H4 (cell line): ENCODE results near the gene NR1D1. TPM values are rescaled to one million over a fixed set of nuclear protein-coding genes. Genes with fewer than 3 reads are reported as not detected.

Experiments used
- DNase-seq: peaks from one replicate; pipeline ENCODE4 v3.0.0-alpha.2; 2015; ENCODE audit warnings: low spot score
- total RNA-seq: library from RNA; depleted of rRNA; stranded (reverse); fragments of >200 nt; shearing (Covaris generic); gene quantifications from 2 replicates; pipeline ENCODE4 v1.2.3, GENCODE V29; 2014; rRNA removed

NR1D1 gene
- total RNA-seq, 1 experiment from 2014 or later, result 2.2 TPM

DNA sequence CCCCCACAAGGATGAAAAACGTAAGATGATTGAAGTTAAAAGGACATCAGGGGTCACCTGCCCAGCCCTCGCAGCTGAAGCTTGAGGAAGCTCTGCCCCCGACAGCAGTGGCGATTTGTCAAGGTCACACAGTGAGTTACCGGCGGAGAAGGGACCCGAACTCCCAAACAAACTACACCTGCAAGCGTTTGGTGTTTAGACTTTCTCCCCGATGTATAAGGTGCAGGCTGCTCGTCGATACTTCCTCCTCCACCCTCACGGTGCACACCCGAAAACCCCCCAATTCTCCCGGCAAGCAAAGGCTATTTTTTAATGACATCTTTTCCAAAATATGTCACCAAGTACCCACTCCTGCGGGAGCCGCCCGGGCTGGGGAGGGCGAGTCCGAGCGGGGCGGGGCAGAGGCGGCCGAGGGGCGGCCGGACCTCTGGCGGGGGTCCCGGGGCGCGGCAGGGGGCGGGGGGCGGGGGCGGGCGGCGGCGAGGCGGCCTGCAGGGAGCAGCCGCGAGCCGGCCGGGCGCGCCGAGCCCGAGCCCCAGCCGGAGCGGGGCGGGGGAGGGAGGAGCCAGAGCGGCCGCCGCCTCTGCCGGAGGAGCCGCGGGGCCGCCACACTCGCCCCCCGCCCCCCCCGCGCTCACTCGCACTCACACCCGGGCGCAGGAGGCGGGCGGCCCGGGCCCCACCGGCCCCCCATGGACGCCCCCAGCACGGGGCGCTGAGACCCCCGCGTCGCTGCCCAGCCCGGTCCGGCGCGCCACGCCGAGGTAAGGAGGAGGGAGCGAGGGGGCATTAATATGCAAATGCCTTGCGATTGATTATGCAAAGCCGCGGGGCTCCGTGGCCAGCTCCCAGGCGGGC is 37.8 kb downstream of the NR1D1 start, which contains the start of gene THRA:
Gene THRA (plus strand): TSS at position 637 of the 858 bp plus-strand sequence. CDS start 11,524 bp downstream, outside the sequence.
- DNase-seq, result no peak

DNA sequence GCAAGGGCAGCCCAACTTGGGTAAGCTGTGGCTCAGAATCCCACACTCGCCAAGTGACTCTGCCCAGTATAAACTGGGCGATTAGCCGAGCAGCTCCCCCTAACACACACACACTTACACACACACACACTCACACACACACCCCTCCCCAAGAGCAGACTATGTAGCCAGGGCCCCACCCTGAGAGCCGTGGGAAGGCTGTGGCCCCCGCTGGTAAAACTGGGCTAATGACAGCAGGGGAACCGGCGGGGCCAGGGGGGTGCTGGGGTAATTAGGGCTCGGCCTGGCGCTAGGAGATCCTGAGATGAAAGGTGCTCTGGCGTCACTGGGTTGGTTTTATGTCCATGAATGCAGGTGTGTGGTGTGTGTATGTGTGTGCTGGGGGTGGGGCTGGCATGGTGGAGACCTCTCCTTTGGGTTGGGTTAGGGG is 38.8 kb downstream of the NR1D1 start:
- DNase-seq, result no peak

- DNase-seq, result no peak
Measured at GRCh38 chr17:40060887-40061608, 39.3 kb downstream of the NR1D1 start.

DNA sequence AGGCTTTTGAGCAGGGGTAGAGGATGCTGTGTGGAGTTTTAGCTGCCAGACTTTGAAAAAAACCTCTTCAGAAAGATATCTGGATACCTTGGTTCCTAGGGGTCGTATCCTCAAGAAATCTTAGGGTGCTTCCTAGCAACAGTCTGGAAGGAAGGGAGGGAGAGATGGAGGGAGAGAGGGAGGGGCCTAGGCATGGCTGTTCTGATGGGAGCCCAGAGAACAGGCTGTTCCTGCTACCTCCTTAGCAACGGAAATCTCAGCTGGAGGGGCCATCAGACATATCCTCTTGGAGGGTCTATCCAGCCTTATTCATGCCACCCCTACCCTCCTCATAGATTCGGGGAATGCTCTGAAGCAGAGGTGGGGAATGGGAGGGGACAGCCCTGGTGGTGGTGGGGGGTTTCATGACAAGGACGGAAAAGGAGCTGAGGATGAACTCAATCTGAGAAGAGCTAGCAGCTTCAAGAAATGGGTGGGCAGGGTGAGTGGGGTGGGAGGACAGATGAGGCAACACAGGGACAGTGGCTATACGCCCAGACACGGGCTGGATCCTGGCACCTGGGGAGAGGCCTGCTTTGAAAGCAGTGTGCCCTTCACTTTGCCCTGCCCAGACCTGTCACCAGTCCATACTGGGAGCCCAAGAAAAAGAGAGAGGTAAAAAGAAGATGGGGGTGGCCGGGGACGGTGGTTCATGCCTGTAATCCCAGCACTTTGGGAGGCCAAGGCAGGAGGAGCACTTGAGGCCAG is 40.5 kb downstream of the NR1D1 start:
- no peak for DNase-seq

- no peak for DNase-seq
Measured at GRCh38 chr17:40058865-40059264, 41.5 kb downstream of the NR1D1 start.

DNA sequence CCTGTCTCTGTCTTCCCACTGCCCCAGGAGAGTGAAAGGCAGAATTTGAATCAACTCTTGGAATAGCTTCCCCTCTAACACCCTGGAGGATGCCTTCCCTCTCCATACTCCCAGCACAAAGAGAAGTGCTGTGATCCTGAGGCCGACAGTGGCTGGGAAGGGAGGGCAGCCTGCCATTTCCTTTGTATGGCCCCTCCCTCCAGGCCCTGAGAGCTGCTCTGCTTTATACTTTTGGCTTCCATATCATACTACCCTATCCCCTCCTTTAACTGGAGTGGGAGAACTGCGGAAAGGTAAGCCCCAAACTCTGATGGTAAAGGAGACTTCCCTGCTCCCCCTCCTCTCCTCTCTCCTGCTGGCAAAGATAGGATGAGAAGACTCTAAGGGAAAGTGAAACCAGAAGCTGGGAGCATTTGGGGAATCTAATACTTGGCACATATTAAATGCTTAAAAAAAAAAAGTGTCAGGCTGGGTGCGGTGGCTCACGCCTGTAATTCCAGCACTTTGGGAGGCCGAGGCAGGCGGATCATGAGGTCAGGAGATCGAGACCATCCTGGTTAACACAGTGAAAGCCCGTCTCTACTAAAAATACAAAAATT is 42.1 kb downstream of the NR1D1 start:
- DNase-seq, result no peak

DNA sequence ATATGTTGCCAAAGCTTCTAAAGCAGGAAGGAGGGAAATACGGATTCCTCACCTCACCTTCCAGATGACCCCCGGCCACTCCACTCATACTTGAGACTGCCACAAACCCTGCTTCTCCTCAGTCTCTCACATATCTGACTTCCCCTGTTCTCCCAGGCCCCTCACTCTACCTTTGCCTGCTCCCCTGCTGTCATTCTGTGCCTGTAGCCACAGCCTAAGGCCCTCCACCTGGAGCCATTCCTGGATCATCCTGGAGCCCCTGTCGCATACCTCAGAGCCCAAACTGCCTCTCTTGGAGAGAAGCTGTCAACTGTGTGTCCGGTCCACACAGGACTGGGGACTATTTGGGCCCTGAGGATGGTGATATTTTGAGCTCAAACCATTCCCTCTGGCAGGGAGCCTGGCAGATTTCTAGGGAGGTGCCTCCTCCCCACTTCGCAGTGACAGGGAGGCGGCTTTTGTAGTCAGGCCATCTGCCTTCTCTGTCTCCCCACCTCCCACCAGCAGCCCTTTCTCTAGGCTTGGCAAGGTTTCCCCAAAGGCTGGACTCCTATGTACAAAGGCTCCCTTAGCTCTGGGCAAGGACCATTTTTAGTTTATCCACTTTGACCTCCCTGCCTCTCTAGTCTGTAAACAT is 43.9 kb downstream of the NR1D1 start:
- no peak for DNase-seq

Other genes starting within 250 kb of the NR1D1 start
- gene IKZF3, start 236.3 kb downstream of the NR1D1 start, total RNA-seq, result 0.04 TPM in 1 of 2 replicates, not detected in the other
- not detected in 2 replicates for gene ZPBP2, start 232.4 kb downstream of the NR1D1 start, total RNA-seq
- gene GSDMB, start 182.0 kb downstream of the NR1D1 start, total RNA-seq, result 0.10 TPM in 1 of 2 replicates, not detected in the other
- gene ORMDL3, start 173.0 kb downstream of the NR1D1 start, total RNA-seq, result 21.8 and 24.0 TPM in 2 replicates
- not detected in 2 replicates for gene LRRC3C, start 172.9 kb downstream of the NR1D1 start, total RNA-seq
- gene GSDMA, start 137.6 kb downstream of the NR1D1 start, total RNA-seq, result not detected in 2 replicates
- 165 and 172 TPM in 2 replicates for gene PSMD3, start 119.8 kb downstream of the NR1D1 start, total RNA-seq
- not detected in 2 replicates for gene CSF3, start 85.1 kb downstream of the NR1D1 start, total RNA-seq
- 33.9 and 44.5 TPM in 2 replicates for gene MED24, start 46.2 kb downstream of the NR1D1 start, total RNA-seq
- 13.6 and 16.6 TPM in 2 replicates for gene THRA, start 37.6 kb downstream of the NR1D1 start, total RNA-seq
- 38.4 and 39.1 TPM in 2 replicates for gene MSL1, start 21.4 kb upstream of the NR1D1 start, total RNA-seq
- 19.5 and 19.9 TPM in 2 replicates for gene CASC3, start 39.9 kb upstream of the NR1D1 start, total RNA-seq
- 0.23 and 0.74 TPM in 2 replicates for gene RAPGEFL1, start 76.9 kb upstream of the NR1D1 start, total RNA-seq
- gene WIPF2, start 118.7 kb upstream of the NR1D1 start, total RNA-seq, result 3.2 and 6.2 TPM in 2 replicates
- gene CDC6, start 187.3 kb upstream of the NR1D1 start, total RNA-seq, result 48.0 and 62.5 TPM in 2 replicates
- gene RARA, start 208.6 kb upstream of the NR1D1 start, total RNA-seq, result 17.7 and 19.7 TPM in 2 replicates